K562 (cell line): Measurements from ENCODE around the gene JADE2.

Experiments used
- RAD21 ChIP-seq, 2 experiments: fragments of 250-450 bp in 1 of 2; fragments of 450-650 bp in 1 of 2; sonication (Bioruptor Pico) in 1 of 2; formaldehyde crosslinking in 1 of 2; IDR thresholded peaks in 1 of 2; conservative IDR thresholded peaks in 1 of 2; 2 replicates each; pipeline versions ENCODE4 v1.4.0 to v1.8.0; 2020 to 2022; ENCODE audit warnings: mild to moderate bottlenecking in 2 of 2, moderate library complexity in 1 of 2
- SNIP1 ChIP-seq: fragments of 450-650 bp; IDR thresholded peaks from 2 replicates; pipeline ENCODE4 v1.7.1; 2017; ENCODE audit warnings: low read depth, mild to moderate bottlenecking
- ZFPM2 ChIP-seq: fragments of 250-450 bp; sonication (Bioruptor Pico); IDR thresholded peaks from 2 replicates; pipeline ENCODE4 v1.5.1; 2022; ENCODE audit warnings: mild to moderate bottlenecking
- TF ChIP-seq, protein P1 (sequence below), 3 experiments: IDR thresholded peaks in 2 of 3; conservative IDR thresholded peaks in 1 of 3; 2 replicates each; pipeline ENCODE4 v1.5.1; 2011 to 2012; ENCODE audit warnings: low read length in 3 of 3, mild to moderate bottlenecking in 3 of 3, control low read depth in 2 of 3, improper control_type of control experiment in 1 of 3, inconsistent platforms in 1 of 3, low read depth in 1 of 3, mixed read lengths in 1 of 3, moderate library complexity in 1 of 3; ENCODE audit not compliant: insufficient read depth in 2 of 3
- TF ChIP-seq, protein P2 (sequence below): IDR thresholded peaks from 2 replicates; pipeline ENCODE4 v1.6.1; 2016; ENCODE audit warnings: missing genetic modification characterization, missing compliant biosample characterization

DNA sequence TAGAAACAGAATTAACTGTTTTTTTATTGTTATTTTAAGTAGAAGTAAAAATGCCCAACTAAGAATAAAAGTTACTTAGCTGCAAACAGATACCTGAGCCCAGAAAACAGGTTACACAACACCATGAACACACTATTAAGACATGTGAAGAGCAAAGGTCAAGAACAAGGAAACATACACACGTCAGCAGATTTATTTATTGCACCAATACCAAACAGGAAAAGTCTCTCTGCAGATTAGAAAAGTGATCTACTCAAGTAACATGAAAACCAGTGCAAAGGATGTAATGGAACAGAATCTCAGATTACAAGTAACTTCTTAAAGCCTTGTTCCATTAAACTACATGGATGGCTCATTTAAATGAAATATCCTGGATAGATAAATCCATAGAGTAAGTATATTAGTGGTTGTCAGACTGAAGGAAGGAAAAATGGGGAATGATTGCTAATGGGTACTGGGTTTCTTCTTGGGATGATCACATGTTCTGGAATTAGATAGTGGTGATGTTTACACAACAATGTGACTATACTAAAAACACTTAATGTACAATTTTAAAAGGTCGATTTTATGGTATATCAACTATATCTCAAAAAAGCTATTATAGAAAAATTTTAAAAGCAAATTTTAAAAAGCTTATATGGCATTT lies 101.0 kb downstream of the JADE2 start:
- TF ChIP-seq SNIP1 = no peak
- no peak for TF ChIP-seq ZFPM2 (CRISPR knock-in tag)
- TF ChIP-seq, protein P1, sequence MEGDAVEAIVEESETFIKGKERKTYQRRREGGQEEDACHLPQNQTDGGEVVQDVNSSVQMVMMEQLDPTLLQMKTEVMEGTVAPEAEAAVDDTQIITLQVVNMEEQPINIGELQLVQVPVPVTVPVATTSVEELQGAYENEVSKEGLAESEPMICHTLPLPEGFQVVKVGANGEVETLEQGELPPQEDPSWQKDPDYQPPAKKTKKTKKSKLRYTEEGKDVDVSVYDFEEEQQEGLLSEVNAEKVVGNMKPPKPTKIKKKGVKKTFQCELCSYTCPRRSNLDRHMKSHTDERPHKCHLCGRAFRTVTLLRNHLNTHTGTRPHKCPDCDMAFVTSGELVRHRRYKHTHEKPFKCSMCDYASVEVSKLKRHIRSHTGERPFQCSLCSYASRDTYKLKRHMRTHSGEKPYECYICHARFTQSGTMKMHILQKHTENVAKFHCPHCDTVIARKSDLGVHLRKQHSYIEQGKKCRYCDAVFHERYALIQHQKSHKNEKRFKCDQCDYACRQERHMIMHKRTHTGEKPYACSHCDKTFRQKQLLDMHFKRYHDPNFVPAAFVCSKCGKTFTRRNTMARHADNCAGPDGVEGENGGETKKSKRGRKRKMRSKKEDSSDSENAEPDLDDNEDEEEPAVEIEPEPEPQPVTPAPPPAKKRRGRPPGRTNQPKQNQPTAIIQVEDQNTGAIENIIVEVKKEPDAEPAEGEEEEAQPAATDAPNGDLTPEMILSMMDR (IDR thresholded peaks at IDR 0.05 in 2 of 3, conservative IDR thresholded peaks at IDR 0.05 in 1 of 3; ENCODE audit: insufficient read depth in 2 of 3, low read depth in 1 of 3, low read length in 3 of 3) = no peak
- TF ChIP-seq RAD21 (CRISPR knock-in tag; conservative IDR thresholded peaks at IDR 0.05 in 1 of 2, IDR thresholded peaks at IDR 0.05 in 1 of 2) = no peak
- TF ChIP-seq, protein P2, sequence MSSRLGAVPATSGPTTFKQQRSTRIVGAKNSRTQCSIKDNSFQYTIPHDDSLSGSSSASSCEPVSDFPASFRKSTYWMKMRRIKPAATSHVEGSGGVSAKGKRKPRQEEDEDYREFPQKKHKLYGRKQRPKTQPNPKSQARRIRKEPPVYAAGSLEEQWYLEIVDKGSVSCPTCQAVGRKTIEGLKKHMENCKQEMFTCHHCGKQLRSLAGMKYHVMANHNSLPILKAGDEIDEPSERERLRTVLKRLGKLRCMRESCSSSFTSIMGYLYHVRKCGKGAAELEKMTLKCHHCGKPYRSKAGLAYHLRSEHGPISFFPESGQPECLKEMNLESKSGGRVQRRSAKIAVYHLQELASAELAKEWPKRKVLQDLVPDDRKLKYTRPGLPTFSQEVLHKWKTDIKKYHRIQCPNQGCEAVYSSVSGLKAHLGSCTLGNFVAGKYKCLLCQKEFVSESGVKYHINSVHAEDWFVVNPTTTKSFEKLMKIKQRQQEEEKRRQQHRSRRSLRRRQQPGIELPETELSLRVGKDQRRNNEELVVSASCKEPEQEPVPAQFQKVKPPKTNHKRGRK (tag) = no peak
